NCI-H2029 treated with DMSO at 0.1 percent for 48 hours (cell line): ENCODE data around the gene ZFR.
"Not testable (repeated sequence)": the region's sequence is repeated elsewhere in the genome, so short reads cannot be mapped to it uniquely, and the experiment has no call there.

Experiments
- DNase-seq: peaks from one replicate; lab custom pipeline; 2025; lab: John Stamatoyannopoulos, UW

Gene ZFR

DNA sequence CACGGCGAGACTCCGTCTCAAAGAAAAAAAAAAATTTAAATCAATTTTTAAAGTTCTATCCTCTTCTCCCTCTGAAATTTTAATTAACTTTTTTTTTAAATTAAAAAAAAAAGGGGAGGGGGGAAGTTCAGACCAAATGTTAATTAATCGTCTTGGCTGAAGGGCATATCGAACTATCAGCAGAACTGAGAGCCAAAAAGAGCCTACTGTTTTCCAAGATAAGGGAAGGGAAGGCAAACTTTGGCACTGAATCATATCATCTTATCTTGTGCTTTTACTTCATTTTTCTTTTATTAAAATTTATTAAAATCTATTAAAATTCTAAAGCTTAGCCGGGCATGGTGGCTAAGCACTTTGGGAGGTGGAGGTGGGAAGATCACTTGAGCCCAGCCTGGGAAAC is 85.9 kb downstream of the ZFR start:
- no peak for DNase-seq

DNA sequence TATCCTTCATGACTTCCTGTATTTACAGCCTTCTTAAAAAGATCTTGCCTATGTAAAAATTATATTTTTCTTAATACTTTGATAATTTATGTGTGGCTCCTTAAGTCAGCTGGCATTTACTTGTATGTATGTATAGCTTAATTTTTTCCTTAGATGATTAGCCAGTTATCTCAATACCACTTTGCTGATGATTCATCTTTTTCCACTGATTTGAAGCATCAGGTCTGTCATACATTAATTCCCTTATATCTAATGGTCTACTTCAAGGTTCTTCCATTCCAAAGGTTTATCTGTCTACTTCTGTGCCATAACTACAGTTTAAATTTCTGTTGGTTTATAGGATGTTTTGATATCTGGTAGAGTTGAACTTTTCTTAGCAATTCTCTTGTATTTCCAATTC is 86.9 kb downstream of the ZFR start:
- no peak for DNase-seq

DNA sequence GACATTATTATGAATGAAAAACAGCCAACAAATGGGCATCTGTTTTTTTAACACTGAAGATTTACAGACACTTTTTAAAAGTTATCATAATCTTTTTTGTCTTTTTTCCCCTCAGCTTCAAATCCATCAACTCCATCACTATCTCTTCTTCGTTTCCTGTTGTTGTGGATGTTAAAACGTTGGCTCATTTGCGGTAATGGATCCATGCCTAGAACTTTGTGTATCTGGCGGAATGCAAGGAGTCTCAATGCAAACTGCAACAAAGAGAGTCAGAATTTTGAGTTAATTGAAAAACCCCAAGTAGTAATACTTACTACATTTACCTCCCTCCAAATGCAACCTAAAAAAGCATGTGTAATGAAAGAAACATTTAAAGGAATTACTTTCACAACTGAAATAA is 88.9 kb downstream of the ZFR start:
- no peak for DNase-seq

DNA sequence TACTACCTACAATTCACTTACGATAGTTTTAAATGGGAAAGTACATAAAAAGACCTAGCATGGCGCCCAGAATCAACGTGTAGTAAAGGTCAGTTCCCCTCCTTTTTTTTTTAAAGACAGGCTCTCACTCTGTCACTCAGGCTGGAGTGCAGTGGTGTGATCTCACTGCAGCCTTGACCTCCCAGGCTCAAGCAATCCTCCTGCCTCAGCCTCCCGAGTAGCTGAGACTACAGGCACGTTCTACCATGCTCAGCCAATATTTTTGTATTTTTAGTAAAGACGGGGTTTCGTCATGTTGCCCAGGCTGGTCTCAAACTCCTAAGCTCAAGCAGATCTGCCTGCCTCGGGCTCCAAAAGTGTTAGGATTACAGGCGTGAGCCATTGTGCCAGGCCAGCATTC is 91.1 kb downstream of the ZFR start:
- no peak for DNase-seq

DNA sequence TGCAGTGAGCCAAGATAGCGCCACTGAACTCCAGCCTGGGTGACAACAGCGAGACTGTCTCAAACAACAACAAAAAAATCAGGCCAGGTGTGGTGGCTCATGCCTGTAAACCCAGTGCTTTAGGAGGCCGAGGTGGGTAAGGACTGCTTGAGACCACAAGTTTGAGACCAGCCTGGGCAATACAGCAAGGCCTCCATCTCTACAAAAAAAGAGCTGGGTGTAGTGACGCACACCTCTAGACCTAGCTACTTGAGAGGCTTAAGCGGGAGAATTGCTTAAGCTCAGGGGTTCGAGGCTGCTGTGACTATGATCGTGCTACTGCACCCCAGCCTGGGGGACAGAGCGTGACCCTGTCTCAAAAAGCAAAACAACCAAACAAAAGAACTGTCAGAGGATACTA is 91.9 kb downstream of the ZFR start:
- no peak for DNase-seq

DNA sequence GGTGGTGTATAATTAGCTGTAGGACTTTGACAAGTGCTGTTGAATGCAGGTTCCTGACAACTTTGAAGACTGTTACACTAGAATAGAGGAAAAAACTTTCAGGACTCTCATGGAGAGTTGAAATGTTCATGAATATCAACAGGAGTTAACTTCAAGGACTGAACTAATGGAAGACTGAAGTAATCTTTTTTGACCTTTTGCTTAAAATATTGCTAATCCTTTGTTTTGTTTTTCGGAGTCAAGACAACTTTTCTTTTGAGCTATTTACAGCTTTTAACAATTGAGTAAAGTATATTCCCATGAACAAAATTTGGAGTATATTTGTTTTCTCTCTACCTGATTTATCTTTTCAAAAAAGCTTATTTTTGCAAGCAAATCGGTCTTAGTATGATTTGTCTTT is 97.7 kb downstream of the ZFR start:
- DNase-seq, result no peak

DNA sequence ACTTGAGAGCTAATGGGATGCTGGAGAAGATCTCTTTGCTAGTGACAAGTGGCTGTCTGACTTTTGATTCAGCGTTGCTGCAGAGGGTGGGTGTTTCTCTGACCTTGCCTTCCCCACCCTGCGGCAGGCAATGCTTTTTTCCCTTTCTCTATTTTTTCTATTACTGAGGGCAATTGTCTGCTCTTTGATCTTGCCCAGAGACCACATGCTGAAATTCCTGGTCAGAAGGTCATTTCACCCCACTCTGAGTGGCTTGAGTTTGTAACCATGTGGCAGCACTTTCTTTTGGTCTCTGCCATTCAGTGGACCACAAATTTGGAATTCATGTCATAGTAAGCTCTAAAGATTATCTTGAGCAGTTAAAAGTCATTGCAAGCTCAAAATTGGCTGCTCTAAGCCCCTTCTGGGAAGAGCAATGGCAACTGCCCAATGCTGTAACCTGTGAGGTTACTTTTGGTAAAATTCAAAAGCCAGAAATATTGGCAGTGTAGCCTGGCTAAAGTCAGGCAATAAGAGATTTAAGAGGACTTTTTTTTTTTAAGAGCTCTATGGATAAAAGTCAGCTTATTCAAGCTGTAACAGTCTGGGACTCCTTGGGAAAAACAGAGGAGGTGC is 101.4 kb downstream of the ZFR start:
- DNase-seq, result no peak

DNA sequence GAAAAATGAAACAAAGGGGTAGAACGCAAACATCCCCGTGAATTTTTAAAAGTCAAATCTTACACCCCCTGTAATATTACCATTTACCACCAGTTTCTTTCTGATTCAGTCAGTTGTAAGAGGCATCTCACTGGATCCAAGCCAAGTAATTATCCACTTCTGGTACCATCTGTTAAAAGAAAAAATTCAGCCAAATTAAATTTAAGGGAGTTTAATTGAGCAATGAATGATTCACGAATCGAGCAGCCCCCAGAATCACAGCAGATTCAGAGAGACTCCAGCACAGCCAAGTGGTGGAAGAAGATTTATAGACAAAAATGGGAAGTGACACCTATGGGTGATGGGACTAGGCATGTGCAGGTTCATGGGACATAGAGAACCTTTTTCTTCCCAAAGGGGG is 101.9 kb downstream of the ZFR start:
- DNase-seq, result no peak

DNA sequence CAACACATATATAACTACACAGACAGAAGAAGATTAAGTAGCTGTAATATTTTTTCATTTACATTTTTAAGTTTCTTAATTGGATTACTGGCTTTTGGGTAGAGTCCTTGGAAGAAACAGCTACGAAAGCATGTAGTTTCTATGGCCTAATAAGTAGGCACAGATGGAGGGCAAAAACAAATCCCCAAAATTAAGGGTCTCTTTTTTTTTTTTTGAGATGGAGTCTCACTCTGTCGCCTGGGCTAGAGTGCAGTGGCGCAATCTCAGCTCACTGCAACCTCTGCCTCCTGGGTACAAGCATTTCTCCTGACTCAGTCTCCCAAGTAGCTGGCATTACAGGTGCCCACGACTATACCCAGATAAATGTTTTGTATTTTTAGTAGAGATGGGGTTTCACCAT is 104.7 kb downstream of the ZFR start:
- no peak for DNase-seq

DNA sequence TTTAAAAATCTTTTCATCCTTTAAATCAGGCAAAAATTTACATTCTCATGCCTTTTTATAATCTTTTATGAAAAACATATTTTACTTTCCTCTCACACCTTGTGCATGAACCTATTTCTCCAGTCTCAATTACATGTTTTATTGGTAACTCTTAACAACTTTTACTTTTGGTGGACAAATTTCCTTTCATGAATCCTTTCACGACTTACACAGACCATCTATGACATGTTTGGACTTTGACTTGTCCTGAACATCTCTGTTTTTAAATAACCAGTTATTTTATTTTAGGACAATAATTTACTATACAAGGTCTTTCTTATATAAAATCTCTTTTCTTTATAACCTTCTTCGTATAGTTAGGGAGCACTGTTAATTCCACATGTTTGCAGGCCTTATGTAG is 105.3 kb downstream of the ZFR start:
- DNase-seq, result no peak

DNA sequence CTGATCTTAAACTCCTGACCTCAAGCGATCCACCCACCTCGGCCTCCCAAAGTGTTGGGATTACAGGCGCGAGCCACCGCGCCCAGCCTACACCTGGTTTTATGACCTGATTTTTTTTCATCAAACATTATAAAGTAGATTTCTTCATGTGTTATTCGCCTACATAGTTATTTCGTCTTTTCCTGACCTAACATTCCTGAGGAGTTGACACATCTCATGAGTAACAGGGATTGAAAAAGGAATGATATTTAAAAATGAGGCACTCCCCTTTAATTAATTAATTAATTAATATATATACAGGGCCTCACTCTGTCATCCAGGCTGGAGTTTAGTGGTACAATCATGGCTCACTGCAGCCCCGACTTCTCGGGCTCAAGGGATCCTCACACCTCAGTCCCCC is 111.6 kb downstream of the ZFR start:
- no peak for DNase-seq

DNA sequence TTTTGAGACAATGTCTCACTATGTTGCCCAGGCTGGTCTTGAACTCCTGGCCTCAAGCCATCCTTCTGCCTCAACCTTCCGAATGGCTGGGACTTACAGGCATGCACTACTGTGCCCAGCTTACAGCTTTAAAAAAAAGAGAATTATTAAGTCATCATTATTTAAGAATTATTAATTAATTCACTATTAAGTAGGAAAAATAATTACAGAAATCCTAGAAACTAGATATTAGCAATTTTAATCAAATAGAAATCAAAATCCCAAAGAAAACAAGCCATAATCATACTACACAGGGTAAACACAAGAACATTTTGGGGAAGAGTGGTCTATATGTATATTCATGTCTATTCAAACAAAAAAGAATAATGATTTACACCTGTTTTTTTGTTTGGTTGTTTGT is 112.2 kb downstream of the ZFR start:
- DNase-seq, result no peak

DNA sequence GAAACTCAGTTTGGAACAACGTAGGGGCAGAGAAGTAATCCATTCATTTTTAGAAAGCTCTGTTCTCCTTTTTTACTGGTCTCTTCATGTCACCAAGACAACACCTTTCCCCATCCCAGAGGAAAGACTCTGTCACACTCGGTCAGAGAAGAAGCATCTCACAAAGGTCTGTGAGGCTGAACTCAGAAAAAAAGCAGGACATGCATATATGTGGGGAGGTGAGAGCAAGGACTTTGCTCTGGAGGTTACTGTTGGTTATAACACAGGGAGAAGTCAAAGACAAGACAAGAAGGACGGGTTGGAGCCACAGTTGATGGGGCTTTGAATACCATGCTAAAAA is 112.6 kb downstream of the ZFR start:
- DNase-seq, result no peak

DNA sequence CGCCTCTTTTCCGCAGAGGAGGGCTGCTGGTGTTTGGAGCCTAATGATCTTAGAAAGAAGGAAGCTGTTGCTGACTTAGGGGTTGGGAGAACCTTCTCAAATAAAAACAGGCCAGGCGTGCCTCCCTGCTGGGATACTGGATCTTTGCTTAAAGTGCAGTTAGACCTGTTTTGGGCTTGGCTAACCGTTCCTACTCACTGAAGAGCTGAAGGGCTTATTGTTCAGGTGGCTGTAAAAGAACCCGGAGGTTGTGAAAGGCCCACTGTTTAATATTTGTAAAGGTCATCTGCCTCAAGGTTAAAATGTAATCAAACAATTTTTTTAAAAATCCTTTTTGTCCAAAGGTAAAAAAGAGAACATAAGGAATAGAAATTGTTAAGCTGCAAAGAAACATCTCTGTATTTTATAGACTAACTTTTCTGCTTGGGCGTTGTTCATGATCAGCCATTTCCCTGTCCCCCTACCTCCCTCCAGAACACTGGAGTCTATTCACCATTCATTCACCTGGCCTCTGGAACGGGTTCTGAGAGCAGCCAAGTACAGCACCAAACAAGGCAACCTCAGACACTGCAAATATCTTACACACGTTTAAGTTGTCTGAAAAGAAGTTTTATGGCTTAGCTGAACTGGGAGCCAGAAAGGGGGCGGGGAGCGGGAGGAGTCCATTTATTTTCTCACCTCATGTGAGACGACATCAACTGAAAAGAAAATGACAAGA is 113.2 kb downstream of the ZFR start:
- no peak for DNase-seq

DNA sequence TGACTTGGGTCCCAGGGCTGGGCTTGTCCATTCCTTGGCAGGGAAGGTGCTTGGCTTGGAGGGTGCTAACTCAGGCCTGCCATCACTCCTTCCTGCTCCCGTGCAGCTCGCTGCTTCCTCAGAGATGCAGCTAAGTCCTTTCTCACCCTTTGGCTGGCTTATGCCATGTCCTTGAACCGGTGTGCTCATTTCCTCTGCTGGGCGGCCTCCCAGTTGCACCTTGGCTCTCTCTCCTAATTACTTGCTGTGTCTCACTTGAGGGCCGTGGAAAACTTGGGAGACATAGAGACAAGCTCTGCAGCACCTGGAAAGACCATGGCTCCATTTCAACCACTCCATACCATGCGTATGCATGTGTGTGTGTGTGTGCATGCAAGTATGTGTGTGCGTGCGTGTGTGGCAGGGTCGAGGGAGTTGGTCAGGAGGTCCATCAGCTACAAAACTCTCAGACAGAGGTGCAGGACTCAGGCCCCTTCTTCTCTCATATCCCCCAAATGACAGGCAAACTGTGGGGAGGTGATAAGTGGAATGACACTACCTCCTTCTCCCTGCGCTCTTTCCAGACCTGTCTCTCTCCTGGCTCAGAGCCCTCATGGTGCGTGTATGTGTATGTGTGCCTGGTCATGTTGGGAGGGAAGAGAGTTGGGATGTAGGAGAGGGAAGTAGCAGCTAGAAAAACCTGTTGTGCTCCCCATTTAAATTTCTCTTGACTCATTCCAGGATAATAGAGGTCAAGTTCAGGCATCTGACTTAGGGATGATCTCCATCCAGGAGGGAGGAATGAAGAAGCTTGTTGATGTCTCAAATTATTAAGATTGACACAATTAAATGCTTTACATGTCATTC is 114.2 kb downstream of the ZFR start:
- no peak for DNase-seq

DNA sequence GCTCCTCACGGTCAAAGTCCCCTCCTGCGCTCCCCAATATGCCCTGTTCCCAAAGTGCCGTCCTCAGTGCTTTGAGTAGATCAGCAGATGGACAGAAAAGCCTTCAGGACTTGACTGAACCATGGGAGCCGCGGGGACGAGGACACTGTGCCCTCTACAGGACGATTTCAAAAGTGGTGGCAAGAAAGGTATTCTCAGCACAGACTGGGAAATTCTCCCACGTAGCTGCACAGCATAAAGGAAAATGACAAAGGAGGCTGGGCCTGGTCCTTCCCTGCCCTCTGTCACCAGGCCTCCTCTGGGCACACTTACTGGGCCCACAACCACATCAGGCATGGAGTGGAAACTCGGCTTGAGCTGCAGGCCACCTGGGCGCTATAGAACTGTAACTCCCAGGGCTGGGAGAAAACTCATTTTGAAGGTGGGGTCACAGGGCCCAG is 115.1 kb downstream of the ZFR start:
- peak; percentile 48 for DNase-seq

DNA sequence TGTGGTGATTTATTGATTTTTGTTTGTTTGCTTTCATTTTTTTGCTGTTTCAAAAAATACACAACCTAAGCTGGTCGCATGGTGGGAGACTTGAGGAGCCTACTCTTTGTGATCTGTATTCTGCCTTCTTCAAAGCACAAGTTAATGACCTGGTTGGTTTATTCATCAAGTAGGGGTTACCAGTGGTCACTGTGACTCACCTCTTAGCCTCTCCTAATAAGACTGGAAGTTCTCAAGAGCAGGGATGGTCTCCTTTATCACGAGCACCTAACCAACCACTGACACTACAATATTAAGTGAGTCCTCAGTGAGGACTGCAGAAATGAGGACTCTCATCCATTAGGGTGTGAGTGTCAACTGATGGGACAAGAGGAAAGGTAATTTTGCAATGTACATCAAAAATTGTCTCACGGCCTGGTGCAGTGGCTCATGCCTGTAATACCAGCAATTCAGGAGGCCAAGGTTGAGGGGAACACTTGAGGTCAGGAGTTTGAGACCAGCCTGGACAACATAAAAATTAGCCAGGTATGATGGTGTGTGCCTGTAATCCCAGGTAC is 118.2 kb downstream of the ZFR start:
- no peak for DNase-seq

DNA sequence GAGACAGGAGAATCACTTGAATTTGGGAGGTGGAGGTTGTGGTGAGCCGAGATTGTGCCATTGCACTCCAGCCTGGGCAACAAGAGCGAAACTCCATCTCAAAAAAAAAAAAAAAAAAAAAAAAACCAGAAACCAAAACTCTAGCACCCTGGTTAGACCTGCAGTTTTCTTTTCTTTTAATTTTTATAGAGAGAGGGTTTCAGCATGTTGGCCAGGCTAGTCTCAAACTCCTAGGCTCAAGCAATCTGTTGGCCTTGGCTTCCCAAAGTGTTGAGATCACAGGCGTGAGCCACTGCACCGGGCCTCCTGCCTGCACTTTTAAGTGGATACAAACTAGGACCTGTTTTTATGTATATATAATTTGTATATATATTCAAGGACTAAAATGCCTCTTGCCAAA is 118.9 kb downstream of the ZFR start:
- no peak for DNase-seq

DNA sequence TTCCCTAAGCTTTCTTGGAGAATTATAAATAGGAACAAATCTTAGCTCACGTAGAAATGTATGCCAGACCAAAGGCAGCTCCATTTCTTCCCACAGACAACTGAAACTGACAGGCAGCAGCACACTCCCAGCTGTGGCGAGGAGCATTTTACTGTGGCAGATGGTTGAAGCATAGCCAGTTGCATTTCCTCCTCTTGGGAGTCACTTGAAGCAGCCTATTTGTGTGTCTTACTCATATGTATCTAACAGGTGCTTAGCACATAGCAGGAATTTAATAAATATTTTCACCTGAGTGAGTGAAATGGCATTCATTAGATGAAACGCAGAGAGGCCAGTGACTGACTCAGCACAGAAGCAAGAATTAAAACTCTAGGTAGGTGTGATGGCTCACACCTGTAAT is 119.5 kb downstream of the ZFR start:
- no peak for DNase-seq

DNA sequence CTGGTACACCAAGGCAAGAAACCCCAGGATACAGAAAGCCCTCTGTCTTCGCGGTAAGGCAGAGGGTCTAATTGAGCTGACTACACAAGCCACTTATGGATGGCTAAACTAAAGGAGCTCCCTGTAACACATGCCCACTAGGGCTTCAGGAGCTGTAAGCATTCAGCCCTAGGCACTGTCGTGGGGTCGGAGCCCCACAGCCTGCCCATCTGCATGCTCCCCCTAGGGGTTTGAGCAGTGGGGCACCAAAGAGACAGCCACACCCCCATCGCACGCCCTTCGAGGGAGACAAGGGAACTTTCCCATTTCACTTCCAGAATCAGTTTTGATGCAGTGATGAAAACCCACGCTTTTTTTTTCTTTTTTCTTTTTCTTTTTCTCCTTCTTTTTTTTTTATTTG is 120.8 kb downstream of the ZFR start:
- no peak for DNase-seq

DNA sequence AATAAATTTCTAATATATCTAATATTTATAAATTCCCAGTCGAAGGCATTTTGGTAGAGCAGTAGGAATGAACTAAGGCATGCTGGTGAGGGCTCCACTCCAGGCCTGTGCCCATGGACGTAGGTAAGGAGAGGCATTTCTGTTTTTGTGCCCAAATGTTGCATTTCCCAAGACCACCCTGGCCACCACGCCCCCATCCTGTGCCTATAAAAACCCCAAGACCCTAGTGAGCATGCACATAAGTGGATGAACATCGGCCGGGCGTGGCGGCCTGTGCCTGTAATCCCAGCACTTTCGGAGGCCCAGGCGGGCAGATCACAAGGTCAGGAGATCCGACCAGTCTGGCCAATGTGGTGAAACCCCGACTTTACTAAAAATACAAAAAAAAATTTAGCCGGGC is 121.7 kb downstream of the ZFR start:
- DNase-seq, result no peak

DNA sequence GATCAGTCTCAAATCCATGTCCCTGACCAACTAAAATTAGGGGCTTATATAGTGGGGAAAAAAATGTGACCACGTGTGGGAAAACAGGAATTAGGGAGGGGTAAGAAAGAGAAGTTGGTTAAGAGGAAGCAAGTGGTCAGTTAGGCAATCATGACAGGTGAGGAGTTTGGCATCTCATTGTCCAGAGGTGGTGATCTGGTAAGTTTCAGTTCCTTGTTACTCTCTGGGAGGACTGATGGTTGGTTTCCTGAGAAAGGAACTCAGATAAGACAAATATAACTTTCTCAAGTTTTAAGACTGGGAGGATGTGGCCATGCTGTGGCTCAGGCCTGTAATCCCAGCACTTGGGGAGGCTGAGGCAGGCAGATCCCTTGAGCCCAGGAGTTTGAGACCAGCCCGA is 122.8 kb downstream of the ZFR start:
- not testable (repeated sequence) for DNase-seq

DNA sequence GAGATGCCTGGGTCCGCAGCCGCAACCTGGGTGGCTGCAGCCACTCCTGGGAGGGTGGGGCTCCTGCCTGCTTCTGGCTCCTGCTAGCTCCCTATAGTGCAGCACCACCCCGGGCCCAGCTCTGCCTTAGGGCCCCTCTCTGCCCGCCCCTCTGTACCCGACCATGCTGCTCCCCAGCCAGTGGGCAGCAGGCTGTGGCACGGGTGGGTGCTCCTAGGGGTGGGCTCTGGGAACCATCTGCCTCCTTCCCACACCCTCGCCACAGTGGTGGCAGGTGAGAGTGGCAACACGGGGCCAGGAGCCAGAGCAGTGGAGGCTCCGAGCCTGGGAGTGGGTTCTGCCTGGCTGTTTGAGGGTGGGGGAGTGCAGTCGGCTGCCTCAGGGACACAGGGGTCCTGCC is 124.0 kb downstream of the ZFR start:
- DNase-seq, result no peak
